ACHN (cell line): ENCODE data around the gene PRCC.
A peak's percentile ranks its signal among the peaks of the same experiment; 100 is the strongest.

Experiments used
- DNase-seq: peaks from one replicate; pipeline ENCODE4 v3.0.0-alpha.2; 2015
- in situ Hi-C: cut with HindIII; loops from 2 replicates; pipeline ENCODE4 v1.10.0; 2017; ENCODE audit warnings: low sequenced_read_pairs, low pct_ligation_motif_present, low pct_unique_long_range_greater_than_20kb

PRCC gene, protein sequence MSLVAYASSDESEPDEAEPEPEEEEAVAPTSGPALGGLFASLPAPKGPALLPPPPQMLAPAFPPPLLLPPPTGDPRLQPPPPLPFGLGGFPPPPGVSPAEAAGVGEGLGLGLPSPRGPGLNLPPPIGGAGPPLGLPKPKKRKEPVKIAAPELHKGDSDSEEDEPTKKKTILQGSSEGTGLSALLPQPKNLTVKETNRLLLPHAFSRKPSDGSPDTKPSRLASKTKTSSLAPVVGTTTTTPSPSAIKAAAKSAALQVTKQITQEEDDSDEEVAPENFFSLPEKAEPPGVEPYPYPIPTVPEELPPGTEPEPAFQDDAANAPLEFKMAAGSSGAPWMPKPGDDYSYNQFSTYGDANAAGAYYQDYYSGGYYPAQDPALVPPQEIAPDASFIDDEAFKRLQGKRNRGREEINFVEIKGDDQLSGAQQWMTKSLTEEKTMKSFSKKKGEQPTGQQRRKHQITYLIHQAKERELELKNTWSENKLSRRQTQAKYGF

DNA sequence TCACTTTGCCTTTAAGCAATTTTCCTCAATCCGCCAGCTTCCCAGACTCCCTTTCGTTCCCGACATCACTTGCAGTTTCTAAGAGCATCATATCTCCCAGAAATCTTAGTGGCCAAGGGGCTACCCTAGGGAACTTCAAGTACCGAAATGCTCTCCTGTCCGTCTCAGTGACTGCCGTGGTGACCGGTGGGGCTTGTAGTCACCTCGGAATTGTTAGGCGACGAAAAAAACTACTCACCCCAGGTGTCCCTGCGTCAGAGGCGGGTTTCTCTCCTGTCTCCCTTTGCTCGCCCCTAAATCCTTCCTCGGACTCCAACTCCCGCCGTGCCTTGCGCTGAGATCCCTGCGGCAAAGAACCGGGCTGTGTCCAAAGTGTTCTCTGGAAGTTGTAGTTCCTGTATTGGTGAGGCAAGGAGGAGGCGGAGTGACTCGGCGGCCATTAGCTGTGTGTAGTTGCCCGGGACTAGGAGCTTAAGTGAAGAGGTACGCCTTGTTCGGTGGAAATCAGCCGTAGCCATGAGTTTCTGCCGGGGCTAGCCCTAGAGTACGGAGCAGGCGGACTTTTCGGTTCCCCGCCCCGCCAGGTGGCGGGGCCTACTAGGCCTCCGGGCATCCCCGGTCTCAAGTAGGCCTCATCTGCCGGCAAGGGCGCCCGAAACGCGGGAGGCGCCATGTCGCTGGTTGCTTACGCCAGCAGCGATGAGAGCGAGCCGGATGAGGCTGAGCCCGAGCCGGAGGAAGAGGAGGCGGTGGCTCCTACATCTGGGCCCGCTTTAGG, at the start of gene PRCC:
Gene PRCC, plus strand, starts transcription at position 435 of the 778 bp plus-strand sequence. Its CDS starts 237 bp downstream, at position 672.
- in situ Hi-C loops, result no loop called here
- peak; percentile 100 for DNase-seq

DNA sequence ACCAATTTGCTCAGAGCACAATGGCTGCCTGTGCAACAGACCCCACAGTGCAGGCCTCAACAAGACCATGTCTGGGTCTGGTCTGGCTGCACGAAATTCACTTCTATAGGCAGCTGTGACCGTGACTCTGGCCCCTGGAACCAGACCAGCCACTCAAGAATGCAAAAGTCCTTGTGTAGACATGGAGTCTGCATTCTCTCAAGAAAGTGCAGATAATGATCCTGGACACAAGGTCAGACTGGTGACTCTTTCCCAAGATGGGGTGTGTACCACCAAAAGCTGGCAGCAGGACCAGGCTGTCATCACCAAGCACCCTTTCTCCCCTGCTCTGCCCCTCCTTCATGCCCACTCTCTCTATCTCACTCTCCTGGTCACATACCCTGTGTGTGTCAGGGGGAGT, 46.2 kb upstream of the PRCC start:
- in situ Hi-C loops, result no loop called here
- no peak for DNase-seq

DNA sequence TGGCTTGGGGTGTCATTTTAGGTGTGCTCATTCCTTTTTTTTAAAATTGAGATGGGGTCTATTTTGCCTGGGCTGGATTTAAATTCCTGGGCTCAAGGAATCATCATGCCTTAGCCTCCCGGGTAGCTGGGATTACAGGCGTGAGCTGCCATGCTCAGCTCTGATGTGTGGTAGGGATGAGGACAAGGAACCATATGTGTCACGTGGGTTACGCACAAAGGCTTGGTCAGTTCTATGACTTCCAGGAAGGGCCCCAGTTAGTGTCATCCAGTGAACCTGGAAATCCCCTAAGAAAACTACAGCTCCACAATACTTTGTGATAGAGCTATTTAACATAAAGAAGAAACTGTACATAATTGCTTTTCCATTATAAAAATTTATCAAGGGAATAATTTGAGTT, 45.8 kb upstream of the PRCC start:
- in situ Hi-C loops, result no loop called here
- DNase-seq, result no peak

DNA sequence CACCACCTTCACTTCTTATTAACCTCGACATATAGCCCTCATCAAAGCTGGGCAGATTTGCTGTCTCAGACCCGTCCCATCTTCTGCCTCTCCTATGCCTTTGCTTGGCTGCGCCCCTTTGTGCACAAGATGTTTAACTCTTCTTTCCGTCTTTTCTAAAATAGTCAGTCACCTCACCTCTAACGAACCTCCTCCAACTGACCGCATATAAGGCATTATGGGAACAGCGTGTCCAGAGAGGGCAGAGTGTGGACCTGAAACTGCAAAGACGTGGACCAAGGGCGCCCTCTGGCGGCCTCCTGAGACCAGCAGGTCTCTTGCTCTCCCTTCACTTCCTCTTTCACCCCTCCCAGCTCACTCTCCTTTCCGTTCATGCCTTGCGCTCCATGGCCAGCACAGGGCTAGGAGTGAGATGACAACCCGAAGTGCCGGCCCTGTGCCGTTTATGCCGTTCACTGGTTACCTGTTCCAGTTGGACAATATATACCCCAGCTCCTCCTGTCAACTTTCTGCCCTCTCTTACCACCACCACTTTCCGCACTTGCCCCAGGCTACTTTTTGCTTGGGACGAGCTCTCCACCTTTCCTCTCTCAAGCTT, 41.6 kb upstream of the PRCC start:
- DNase-seq, result peak; percentile 91
- in situ Hi-C loops, result no loop called here

DNA sequence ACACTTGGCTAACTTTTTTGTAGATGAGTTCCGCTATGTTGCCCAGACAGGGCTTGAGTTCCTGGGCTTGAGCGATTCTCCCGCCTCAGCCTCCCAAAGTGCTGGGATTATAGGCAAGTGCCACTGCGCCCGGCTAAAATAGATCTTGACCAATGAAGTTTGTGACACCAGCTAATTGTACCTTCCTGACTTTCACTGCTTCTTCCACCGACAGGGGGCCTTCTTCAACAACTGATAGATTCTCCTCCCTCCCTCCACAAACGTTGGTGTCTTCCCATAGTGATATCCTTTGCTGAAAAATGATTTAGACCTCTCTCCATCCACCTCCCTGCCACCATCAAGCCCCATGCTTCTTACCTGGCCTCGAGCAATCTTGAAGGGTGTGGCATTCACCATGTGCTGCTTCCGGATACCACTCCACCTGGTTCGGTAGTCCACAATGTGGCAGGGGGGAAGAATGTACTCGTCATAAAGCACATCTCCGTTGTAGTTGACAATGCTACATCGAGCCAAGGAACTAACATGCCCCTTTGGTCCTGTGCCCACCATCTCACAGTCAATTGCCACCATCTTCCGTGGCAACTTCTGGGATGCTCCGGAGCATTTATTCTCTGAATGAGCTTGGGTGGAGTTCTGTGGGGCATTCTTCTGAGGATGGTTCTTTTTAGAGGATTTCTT, 40.6 kb upstream of the PRCC start:
- DNase-seq, result peak; percentile 79
- in situ Hi-C loops, result no loop called here

DNA sequence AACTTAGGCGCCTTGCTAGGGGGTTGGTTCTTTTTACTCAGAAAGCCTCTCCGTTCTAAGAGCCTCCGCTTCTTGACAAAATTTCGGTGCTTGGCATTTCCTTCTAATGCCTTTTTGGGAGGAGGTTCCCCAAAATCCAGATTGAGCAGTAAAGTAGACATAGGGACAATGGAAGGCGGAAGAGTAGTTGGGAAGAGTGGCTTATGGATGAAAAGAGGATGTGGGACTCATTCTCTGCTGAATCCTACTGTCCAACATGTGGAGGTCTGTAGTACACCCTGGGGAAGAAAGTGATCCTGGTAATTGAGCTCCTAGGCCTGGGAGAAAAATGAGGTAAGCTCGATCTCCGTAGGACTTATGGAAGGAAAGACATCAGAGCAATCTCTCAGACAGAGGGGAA, 39.8 kb upstream of the PRCC start:
- DNase-seq, result no peak
- in situ Hi-C loops, result no loop called here

DNA sequence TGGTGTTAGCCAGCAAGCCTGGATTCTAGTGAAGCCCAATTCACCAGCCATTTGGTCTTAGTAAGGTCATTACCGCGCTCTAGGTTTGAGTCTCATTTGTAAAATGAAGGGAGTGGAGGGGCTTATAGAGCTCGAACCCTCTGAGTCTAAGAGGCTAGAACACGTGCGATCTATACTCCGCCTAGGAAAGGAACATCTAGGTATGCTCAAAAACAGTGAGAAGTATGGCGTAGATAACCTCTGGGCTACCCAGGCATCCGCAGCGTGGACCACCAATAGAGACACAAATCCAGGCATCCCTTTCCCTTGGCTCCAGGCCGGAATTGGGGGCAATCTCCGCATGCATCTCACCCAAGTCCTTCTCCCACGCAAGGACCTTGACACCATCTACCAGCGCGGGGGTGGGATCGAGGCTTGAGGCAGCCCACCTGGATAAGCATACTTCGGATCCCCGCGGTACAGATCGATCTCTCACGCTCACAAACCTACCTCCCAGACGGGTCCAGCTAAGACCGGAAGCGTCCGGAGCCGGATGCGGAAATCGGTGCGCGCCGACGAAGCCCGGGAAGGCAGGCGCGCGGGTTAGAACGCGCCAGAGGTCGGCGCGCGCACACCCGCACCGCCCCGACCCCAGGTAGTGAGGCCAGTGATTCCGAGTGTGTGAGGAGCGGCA, 39.3 kb upstream of the PRCC start, which contains the start of gene METTL25B:
Gene METTL25B, plus strand, starts transcription at position 544 of the 673 bp plus-strand sequence. CDS start 636 bp downstream, outside the sequence.
- DNase-seq, result peak; percentile 87
- in situ Hi-C loops, result no loop called here

DNA sequence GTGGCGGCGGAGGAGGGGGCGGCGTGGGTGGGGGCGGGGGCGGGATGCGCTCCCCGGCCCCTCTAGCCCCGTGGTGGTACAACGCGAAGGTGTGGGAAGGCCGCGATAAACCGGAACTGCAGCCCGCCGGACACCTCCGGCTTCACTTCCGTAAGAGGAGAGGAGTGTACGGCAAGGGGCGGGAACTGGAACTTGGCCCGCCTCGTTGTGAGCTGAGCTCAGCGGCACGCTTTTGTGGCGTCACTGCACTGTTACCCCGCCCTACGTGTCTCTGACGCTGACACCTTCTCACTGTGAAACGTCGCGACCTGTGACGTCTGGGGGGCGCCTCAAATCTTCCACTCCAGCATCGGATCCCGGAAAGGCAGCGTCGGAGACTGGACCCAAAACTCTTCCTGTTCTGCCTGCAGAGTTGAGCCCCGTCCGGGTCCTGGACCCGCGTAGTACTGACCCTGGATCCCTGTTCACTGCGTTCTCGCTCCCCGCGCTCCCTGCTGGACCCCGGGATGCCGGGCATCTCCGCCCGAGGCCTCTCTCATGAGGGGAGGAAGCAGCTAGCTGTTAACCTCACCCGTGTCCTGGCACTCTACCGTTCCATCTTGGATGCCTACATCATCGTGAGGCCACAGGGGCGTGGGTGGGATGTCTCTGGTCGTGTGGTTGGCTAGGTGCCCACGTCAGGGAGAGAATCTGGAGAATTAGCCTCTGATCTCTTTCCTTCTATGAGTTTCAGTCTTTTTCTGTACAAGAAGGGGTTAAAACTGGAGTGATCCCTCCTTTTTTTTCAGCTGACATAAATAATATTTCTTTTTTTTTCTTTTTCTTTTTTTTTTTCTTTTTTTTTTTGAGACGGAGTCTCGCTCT, 38.5 kb upstream of the PRCC start, which contains the start of gene ISG20L2:
Gene ISG20L2, minus strand, starts transcription at position 168 of the 864 bp plus-strand sequence. CDS start 1,114 bp downstream, outside the sequence.
- in situ Hi-C loops, result no loop called here
- peak; percentile 99 for DNase-seq

DNA sequence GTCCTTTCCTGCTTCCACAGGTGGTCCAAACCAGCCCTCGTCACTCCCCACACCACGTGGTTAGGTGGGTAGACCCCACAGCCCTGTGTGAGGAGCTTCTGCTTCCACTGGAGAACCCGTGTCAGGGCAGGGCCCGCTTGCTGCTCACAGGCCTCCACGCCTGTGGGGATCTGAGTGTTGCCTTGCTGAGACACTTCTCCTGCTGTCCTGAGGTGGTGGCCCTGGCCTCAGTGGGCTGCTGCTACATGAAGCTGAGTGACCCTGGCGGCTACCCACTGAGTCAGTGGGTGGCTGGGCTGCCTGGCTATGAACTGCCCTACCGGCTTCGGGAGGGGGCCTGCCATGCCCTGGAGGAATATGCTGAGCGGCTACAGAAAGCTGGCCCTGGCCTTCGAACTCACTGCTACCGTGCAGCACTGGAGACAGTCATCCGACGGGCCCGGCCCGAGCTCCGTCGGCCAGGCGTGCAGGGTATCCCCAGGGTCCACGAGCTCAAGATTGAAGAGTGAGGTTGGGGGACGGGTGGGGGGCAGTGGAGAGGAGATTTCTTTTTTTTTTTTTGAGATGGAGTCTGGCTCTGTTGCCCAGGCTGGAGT, 33.2 kb upstream of the PRCC start:
- no peak for DNase-seq
- in situ Hi-C loops, result no loop called here

DNA sequence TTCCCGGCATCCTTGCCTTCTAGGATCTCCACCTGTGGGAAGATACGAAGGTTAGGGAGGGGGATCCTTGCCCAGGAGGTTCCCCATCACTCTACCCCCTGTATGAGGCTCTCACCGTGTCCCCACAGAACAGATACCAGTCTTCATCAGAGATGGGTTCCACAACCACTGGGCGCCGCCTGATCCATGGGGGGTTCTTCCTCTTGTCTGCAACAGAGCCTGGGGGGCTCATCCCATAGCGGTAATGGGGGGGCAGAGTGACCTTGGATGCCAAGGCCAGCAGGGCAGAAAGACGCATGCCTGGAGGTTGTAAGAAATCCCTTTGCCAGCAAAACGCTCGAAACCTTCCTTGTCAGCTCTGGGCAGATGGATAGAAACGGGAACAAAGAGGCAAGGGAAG, 28.9 kb upstream of the PRCC start:
- in situ Hi-C loops, result no loop called here
- no peak for DNase-seq

DNA sequence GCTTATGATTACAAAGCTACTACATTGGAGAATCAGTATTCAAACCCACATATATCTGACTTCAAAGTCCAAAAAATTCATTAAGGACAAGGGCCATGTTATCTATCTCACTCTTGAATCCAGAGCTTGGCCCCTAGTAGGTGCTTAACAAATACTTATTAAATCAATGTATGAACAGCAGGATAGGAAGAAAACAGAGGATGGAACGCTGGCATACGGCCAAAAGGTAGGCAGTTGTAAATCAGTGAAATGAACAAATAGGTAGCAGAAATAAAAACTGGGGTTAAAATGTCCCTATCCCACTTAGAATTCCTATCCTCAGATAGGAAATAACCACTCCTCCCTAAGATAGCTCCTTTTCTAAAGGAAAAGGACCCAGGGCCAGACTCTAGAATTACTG, 28.4 kb upstream of the PRCC start:
- DNase-seq, result no peak
- in situ Hi-C loops, result no loop called here

DNA sequence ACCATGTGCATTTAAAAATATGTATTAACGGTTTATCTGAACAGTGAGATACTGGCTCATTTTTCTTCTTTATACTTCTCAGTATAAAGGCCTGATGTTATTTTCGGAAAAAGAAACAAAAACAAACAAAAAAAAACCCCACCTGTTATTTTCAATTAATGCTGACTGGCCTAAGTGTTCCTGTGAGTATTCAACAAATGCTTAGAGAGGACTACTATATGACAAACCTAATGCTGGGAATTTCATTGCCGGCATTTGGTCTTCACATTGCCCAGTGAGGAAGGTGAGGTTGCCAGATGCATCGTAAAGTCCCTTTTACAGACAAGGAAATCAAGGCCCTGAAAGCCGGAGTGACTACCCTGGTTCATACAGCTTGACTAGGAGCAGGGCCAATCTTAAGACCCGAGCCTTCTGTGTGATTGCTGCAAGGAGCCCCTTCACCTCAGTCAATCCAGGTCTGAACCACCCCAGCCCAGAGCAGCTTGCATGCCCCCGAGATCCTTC, 27.0 kb upstream of the PRCC start:
- no peak for DNase-seq
- in situ Hi-C loops, result no loop called here

DNA sequence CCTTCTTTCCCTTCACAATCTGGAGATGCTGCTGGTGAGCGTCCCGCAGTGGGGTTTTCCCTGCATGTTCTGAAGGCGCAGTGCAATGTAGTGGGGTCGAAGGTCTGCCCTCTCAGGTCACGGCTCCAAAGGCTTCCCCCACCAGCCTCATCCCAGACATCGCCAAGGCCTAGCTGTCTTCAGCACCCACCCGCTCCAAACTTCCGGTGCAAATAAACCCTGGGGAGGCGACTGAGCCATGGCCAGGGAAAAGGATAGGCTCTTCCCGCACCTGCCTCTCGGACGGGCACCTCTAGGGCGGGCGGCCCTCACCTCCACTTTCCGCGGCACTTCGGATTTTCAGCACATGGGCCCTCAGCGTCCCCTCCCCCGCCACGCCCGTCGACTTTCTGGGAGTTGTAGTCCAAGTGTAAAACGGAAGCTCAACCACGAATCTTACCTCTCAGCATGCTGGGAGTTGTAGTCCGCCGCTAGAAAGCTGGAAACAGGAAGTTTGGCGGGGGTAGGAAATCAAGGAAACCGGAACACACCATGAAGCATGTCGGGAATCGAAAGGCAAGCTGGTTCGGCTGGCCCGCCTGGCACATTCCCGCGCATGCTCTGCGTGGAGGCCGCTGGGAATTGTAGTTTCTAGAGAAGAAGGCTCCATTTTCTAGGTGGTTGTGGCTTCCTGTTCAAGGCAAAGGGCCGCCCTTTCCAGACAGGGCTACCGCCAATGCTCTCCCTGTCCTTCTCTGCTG, 26.4 kb upstream of the PRCC start, which contains the start of gene MRPL24:
Gene MRPL24, minus strand, starts transcription at position 348 of the 740 bp plus-strand sequence. CDS start 2,384 bp downstream, outside the sequence.
- peak; percentile 100 for DNase-seq
- in situ Hi-C loops, result no loop called here

DNA sequence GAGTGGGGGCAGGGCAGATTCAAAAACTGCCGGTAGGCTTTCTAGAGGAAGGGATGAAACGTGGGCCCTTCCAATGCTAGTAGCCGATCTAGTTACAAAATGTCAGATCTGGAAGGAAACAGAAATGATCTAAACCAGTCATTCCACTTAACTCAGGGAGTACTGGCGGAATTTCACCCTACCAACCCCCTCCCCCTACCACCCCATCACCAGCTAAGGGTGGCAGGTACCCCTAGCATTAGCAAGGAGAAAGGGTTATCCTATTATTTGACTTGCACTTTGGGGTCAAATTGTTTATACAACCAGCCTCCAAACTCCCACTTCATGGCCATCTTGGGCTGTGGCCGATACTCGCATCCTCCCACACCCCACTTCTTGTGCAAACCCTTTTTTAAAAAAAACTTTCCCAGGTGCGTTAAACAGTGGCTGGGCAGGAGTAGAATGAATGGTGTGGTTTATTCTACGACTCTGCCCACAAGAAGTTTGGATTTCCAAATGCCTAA, 25.8 kb upstream of the PRCC start:
- DNase-seq, result no peak

DNA sequence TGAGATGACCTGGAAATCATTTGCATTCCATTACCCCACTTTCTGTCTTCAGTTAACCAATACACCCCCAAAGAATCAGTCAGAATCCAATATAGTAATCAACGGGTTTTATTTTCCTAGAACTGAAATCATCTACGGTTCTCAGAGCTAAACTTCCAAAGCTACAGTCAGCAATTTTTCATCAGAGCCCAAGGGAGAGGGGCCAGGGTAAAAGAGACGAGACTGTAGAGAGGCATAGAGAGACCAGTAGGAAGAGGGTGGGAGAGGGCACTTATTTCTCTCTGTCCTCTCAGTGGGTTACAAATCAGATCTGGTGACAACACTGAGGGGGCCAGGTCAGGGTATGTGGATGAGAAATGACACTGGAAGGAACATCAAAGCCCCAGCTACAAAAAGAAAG, 25.3 kb upstream of the PRCC start:
- in situ Hi-C loops, result no loop called here

More for the DNA sequence above, 25.8 kb upstream of the PRCC start:
- in situ Hi-C loops, result no loop called here

DNA sequence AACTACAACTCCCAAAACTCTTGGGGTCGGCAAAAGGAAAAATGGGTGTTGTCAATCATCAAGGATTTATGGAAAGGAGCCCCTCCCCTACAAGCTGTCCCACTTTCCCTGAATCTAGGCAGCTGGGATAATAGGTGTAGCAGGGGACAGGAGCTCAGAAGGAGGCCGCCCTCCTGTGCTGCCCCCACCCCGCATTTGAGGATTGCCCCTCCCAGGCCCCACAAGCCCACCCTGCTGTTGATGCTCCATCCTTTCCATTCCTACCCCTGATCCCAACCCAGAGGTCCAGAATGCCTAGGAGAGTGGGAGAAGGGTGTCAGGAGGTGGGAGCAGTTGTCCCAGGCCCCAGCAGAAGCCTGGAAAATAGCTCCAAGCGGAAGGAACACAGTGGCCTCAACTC, 24.5 kb upstream of the PRCC start:
- no peak for DNase-seq
- in situ Hi-C loops, result no loop called here

More for the DNA sequence above, 25.3 kb upstream of the PRCC start:
- DNase-seq, result no peak
